Activated T-helper 17 cell treated with anti-CD3 and anti-CD28 coated beads, Interleukin-2, amount 50 U/mL, for 72 hours (primary cell): ENCODE measurements around the gene CCIN. TPM values are rescaled to one million over a fixed set of nuclear protein-coding genes. Genes with fewer than 3 reads are reported as not detected.
"Not testable (repeated sequence)": the region's sequence is repeated elsewhere in the genome, so short reads cannot be mapped to it uniquely, and the experiment has no call there.

Source experiments
- ATAC-seq: fragments of 150-1000 bp; cut with Tn5 transposase; replicated peaks from 2 replicates; pipeline ENCODE4 v1.10.0; 2021; ENCODE audit warnings: mild to moderate bottlenecking, moderate library complexity
- H3K27ac Mint-ChIP-seq: one replicate; pipeline ENCODE4 v1.8.0; 2022; ENCODE audit warnings: mixed read lengths
- H3K27me3 Mint-ChIP-seq: one replicate; pipeline ENCODE4 v1.8.0; 2022; ENCODE audit warnings: mixed read lengths
- H3K36me3 Mint-ChIP-seq: one replicate; pipeline ENCODE4 v1.8.0; 2022; ENCODE audit warnings: low read depth, mild to moderate bottlenecking, mixed read lengths
- H3K4me1 Mint-ChIP-seq: one replicate; pipeline ENCODE4 v1.8.0; 2022; ENCODE audit warnings: mixed read lengths
- H3K4me3 Mint-ChIP-seq: one replicate; pipeline ENCODE4 v1.8.0; 2022; ENCODE audit warnings: mild to moderate bottlenecking, mixed read lengths
- H3K9me3 Mint-ChIP-seq: one replicate; pipeline ENCODE4 v1.8.0; 2022; ENCODE audit warnings: mixed read lengths
- total RNA-seq, 2 donors: library from RNA; stranded (reverse); gene quantifications; one replicate each; pipeline ENCODE4 v1.2.3, GENCODE V29; 2022

CCIN gene
- not detected for total RNA-seq

DNA sequence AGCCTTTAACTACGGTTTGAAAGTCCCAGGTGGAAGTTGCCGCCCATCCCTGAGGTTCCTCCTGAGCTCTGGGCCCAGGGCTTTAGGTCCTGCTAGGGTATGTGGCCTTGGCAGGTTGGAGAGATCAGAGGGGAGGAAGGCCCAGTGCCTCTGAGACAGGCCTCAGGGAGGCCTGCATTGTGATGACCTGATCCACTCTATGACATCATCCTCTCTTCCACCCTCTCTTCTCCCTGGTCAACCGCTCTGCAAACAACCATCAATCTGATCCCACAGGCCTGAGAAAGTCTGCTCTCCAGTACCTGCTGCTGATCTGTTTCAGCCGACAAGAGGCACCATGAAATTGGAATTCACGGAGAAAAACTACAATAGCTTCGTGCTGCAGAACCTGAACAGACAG is at the start of gene CCIN:
Gene CCIN (plus strand): TSS at position 223 of the 400 bp plus-strand sequence. CDS start 115 bp downstream, at position 338.
- H3K4me1 Mint-ChIP-seq = no peaks in the 10 kb centered on the region
- no peak within 1 kb of the TSS for H3K27ac Mint-ChIP-seq
- H3K27me3 Mint-ChIP-seq = no peaks in the 10 kb centered on the region
- no peaks in the 10 kb centered on the region for H3K36me3 Mint-ChIP-seq
- no peak within 1 kb of the TSS for H3K4me3 Mint-ChIP-seq
- no peaks in the 10 kb centered on the region for H3K9me3 Mint-ChIP-seq
- no peak for ATAC-seq

DNA sequence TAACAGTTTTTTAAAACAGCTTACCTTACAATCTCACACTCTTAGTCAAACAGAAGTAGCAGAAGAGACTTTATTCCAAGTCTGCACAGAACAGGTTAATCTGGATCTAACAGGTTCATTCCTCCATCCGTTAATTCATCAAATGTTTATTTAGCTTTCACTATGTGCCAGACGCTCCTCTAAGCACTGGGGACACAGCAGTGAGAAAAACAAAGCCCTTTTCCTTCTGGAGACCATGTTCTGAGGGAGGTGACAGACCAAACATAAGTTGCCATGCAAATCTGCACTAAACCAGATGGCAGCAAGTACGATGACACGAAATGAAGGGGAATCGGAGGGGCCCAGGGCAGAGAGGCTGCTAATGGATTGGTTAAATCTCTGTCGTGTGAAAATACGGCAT is 49.7 kb upstream of the CCIN start:
- Mint-ChIP-seq H3K36me3 (no peaks in the 10 kb centered on the region), H3K27me3 (no peaks in the 10 kb centered on the region), H3K9me3 (no peaks in the 10 kb centered on the region), H3K4me1 (no peaks in the 10 kb centered on the region), H3K27ac (no peak overlapping the region), H3K4me3 (no peak overlapping the region)
- ATAC-seq = no peak

DNA sequence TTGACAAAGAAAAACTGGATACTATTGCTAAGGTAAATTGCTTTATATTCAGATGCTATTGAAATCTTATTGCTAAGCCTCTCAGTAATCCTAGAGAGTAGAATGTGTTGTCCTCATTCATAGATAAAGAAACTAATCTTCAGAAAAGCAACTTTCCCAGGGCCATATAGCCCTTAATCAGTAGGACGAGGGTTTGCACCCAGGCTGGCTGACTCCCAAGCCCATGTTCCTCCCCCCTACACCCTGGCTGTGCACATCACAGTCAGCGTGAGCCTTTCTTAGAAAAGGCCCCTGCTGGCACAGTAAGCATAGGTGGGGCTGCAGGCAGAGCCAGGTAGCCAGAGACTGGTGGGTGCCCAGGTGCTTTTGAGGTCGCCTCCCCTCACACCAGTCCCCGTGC is 48.5 kb upstream of the CCIN start:
- H3K27me3 Mint-ChIP-seq = no peaks in the 10 kb centered on the region
- H3K36me3 Mint-ChIP-seq = no peaks in the 10 kb centered on the region
- peak overlapping the region; percentile 52 for H3K27ac Mint-ChIP-seq
- peaks cover 5% of the 10 kb centered on the region for H3K4me1 Mint-ChIP-seq
- no peak for ATAC-seq
- no peak overlapping the region for H3K4me3 Mint-ChIP-seq
- H3K9me3 Mint-ChIP-seq = no peaks in the 10 kb centered on the region

DNA sequence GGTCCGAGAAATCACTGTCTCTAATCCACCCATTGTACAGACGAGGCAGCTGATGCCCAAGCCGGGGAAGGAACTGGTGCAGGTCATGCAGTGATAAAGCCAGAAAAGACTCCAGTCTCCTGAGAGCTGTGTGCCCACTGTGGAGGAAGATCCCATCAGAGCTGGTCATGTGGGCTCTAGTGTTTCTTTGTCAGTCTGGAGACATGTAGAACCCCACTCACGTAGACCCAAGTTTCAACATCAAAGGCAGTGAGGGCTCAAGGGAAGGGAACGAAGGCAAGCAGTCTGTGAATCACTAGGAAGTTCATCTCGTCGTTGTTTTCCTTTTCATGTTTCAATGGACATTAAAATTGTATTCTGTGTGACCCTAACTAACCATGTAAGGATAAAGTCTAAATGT is 47.2 kb upstream of the CCIN start:
- Mint-ChIP-seq H3K36me3 (no peaks in the 10 kb centered on the region), H3K9me3 (no peaks in the 10 kb centered on the region), H3K27ac (peak overlapping the region; percentile 15), H3K27me3 (no peaks in the 10 kb centered on the region), H3K4me3 (no peak overlapping the region), H3K4me1 (peaks cover 5% of the 10 kb centered on the region)
- ATAC-seq = no peak

DNA sequence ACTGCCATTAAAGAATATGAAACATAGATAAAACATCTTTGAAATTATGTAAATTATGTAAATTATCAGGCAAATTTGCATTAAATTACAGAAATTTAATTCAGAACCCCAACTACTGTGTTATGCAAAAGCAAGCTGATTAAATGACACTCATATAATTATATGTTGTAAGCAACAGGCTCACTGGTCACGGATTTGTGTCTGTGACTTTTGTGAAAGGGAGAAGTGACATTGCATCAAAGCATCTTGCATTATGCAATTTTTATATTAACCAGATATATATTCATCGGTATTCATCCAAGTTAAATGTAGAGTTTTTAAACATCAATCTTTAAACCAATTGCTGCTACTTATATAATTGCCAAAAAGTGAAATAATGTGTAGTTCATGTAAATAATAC is 45.7 kb upstream of the CCIN start:
- no peak overlapping the region for H3K4me3 Mint-ChIP-seq
- H3K27me3 Mint-ChIP-seq = no peaks in the 10 kb centered on the region
- no peak for ATAC-seq
- no peaks in the 10 kb centered on the region for H3K9me3 Mint-ChIP-seq
- H3K4me1 Mint-ChIP-seq = peaks cover 14% of the 10 kb centered on the region
- H3K36me3 Mint-ChIP-seq = no peaks in the 10 kb centered on the region
- no peak overlapping the region for H3K27ac Mint-ChIP-seq

DNA sequence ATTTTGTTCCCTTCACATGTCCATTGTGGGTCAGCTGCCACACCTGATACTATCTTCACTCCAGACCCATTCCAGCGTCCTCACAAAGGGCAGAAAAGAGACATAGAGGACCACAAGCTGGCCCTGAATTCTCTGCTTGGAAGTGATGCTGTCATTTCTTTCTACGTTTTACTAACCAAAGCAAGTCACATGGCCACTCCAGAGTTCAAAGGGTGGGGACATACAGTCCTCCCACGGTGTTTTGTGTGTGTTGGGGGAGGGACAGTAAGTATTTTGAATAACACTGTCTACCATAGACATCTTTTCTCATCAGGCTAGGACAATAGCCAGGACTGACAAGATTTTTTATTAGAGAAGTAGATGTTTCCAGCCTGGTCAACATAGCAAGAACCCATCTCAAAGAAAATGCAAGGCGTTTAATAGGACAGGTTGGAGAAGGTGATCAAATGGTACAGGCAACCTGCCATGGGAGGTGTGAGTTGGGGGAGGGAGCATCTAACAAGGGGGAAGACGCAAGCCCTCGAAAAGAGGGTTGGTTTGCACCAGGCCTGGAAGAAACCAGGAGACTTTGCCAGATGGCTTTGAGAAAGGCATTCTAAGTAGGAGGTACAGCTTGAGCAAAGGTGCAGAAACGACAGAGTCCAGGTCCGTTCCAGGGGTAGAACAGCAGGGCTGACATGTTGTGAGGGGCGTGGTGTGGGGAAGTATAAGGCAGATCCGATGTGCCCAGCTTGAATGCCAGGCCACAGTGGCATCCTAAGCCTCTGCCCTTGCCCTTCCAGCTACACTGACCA is 43.9 kb upstream of the CCIN start:
- ATAC-seq = peak; percentile 19
- no peaks in the 10 kb centered on the region for H3K36me3 Mint-ChIP-seq
- no peak overlapping the region for H3K4me3 Mint-ChIP-seq
- H3K27me3 Mint-ChIP-seq = no peaks in the 10 kb centered on the region
- peak overlapping the region; percentile 31 for H3K27ac Mint-ChIP-seq
- peaks cover 14% of the 10 kb centered on the region for H3K4me1 Mint-ChIP-seq
- no peaks in the 10 kb centered on the region for H3K9me3 Mint-ChIP-seq

DNA sequence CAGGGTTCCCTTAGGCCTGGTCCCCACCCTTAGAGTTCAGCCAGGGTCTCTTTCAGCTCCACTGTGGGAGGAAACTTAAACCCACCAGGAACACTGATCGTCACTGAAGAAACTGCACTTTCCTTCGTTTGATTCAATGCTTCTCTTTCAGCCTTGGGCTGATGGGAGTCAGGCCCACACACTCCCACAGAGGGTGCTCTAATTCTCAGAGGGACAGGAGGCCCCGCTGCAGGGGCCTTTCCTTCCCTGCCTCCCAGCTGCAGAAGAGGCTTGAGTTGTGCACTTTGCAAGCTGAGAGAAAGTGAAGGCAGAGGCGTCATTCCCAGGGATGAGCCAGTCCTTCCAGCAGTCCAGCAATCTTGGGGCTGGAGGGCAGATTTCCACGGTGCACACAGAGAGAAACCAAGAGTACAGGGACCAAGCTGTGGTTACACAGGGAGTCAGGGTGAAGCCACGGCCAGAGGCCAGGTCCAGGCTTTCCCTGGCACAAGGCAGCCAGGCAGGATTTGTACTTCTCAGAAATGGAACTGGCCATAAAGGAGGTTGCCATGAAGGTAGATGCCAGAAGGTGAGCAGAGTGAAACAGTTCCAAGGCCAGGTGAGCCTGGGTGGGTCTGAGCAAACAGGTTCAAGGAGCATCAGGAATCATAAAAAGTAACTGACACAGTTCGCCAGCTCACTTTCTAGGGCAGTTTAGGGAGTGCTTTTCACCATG is 43.0 kb upstream of the CCIN start:
- H3K4me1 Mint-ChIP-seq = peaks cover 14% of the 10 kb centered on the region
- H3K27ac Mint-ChIP-seq = no peak overlapping the region
- ATAC-seq = no peak
- no peaks in the 10 kb centered on the region for H3K36me3 Mint-ChIP-seq
- no peaks in the 10 kb centered on the region for H3K9me3 Mint-ChIP-seq
- no peaks in the 10 kb centered on the region for H3K27me3 Mint-ChIP-seq
- no peak overlapping the region for H3K4me3 Mint-ChIP-seq

DNA sequence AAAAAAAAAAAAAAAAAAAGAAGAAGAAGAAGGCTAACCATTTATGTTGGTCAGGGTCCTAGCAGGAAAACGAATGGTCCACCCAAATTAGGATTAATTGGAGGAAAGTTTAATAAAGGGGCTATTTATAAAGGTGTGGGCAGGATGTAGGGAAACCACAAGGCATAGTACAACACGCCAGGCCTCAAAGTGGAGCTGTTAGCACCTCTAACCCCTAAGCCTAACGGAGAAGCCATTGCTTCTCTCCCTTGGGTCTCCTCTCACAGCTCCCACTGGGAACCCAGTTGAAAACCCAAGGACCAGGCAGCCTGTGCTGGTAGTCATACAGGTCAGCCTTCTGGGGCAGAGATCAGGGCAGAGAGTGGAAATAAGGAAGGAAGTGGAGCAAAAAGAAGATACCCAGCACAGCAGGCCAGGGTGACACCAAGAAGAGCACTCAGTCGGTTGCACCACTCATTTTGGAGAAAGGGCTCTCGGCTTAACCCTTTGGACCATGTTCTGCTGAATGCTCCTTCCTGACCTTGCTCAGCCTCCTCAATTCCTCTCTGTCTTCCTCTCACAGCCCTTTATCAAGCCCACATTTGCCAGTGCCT is 41.4 kb upstream of the CCIN start:
- no peaks in the 10 kb centered on the region for H3K36me3 Mint-ChIP-seq
- no peak overlapping the region for H3K4me3 Mint-ChIP-seq
- H3K27ac Mint-ChIP-seq = no peak overlapping the region
- no peaks in the 10 kb centered on the region for H3K27me3 Mint-ChIP-seq
- H3K4me1 Mint-ChIP-seq = peaks cover 14% of the 10 kb centered on the region
- ATAC-seq = no peak
- no peaks in the 10 kb centered on the region for H3K9me3 Mint-ChIP-seq

DNA sequence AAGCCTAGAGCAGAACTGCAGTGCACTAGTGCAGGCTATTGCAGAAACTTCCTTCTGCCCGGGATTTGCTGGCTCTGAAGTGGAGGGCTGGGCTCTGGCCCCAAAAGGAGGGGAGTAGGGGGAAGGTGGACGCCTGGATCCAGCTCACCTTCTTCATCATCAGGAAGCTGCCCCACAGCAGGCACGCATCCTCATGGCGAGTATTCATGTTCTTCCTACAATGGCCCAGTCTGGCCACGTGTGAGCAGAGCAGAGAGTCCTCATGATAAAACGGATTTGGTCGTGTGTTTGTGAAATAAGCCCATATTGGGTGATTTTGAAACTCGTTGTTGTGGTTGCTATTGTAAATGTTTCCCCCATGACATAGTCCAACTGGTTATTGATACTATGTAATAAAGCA is 40.8 kb upstream of the CCIN start:
- Mint-ChIP-seq H3K4me1 (peaks cover 14% of the 10 kb centered on the region), H3K9me3 (no peaks in the 10 kb centered on the region), H3K4me3 (no peak overlapping the region), H3K27me3 (no peaks in the 10 kb centered on the region), H3K36me3 (no peaks in the 10 kb centered on the region), H3K27ac (no peak overlapping the region)
- ATAC-seq = no peak

DNA sequence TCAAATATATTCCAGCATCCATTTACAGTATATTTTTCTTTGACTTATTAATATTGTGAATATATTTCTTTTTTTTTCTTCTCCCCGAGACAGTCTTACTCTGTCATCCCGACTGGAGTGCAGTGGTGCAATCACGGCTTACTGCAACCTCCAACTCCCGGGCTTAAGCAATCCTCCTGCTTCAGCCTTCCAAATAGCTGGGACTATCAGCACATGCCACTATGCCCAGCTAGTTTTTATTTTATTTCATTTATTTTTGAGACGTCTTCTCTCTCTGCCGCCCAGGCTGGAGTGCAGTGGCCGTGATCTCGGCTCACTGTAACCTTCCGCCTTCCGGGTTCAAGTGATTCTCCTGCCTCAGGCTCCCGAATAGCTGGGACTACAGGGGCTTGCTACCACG is 40.0 kb upstream of the CCIN start:
- H3K4me3 Mint-ChIP-seq = no peak overlapping the region

DNA sequence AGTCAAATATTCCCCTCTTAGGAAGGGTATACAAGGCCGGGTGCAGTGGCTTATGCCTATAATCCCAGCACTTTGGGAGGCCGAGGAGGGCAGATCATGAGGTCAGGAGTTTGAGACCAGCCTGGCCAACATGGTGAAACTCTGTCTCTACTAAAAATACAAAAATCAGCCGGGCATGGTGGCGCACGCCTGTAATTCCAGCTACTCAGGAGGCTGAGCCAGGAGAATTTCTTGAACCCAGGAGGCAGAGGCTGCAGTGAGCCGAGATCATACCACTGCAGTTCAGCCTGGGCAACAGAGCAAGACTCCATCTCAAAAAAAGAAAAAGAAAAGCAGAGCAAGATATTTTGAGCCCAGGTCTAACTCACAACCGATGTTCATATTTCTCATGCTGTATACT is 37.5 kb upstream of the CCIN start:
- H3K4me3 Mint-ChIP-seq, ATAC-seq, H3K36me3 Mint-ChIP-seq, H3K27me3 Mint-ChIP-seq, H3K4me1 Mint-ChIP-seq, H3K9me3 Mint-ChIP-seq, H3K27ac Mint-ChIP-seq: not testable (repeated sequence)

More for the DNA sequence above, 40.0 kb upstream of the CCIN start:
- Mint-ChIP-seq H3K36me3 (no peaks in the 10 kb centered on the region), H3K27ac (no peak overlapping the region), H3K27me3 (no peaks in the 10 kb centered on the region), H3K9me3 (no peaks in the 10 kb centered on the region), H3K4me1 (peaks cover 14% of the 10 kb centered on the region)
- ATAC-seq = no peak

DNA sequence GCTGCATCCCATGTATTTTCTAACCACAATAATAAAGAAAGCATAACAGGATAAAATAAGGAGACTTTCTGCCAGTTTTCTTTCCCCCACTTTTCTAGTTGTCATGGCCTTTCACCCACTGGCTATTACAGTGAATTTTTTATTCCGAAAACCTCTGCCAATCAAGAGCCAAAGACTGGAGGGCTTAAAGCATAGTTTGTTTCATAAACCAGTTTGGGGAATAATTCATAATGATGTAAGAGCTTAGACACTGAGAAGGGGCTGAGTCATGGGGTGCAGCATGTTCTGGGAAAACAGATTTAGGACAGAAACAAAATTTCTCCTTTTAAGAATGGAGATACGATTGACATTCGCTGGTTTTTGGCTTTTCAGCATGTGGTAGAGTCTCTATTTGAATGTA is 37.1 kb upstream of the CCIN start:
- Mint-ChIP-seq H3K4me1 (peaks cover 11% of the 10 kb centered on the region), H3K27me3 (no peaks in the 10 kb centered on the region), H3K9me3 (no peaks in the 10 kb centered on the region), H3K4me3 (no peak overlapping the region), H3K36me3 (no peaks in the 10 kb centered on the region), H3K27ac (no peak overlapping the region)
- ATAC-seq = no peak

DNA sequence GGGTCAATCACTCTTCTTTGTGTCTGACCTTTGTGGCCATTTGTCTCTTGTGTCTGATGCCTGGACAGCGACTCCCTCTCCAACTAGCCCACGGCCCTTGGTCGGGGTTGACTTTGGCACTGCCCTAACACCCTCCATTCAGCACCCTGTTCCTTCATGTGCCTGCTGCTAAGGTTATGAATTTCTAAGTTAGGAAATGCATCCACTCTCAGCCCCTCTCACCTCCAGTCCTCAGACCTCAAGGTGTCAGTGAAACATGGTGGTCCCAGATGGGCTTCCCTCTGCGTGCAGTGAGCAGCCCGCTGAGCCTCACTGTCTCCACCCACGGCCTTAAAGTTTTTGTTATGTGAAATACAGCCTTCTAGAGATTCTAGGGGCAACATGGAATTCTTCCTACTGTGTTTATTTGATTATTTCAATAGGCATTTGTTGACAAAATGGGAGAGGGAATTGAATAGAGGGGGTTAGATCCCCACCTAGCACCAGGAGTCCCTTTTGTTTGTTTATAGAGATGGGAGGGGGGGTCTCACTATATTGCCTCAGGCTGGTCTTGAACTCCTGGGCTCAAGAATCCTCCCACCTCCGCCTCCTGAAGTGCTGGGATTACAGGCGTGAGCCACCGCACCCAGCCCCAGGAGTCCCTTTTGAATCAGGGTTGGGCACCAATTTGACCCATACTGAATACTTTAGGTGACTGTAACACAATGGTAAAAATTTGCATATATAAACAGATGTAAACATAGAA is 34.3 kb upstream of the CCIN start:
- H3K9me3 Mint-ChIP-seq = no peaks in the 10 kb centered on the region
- no peak for ATAC-seq
- peak overlapping the region; percentile 74 for H3K4me3 Mint-ChIP-seq
- no peak overlapping the region for H3K27ac Mint-ChIP-seq
- peaks cover 22% of the 10 kb centered on the region for H3K4me1 Mint-ChIP-seq
- no peaks in the 10 kb centered on the region for H3K36me3 Mint-ChIP-seq
- no peaks in the 10 kb centered on the region for H3K27me3 Mint-ChIP-seq

DNA sequence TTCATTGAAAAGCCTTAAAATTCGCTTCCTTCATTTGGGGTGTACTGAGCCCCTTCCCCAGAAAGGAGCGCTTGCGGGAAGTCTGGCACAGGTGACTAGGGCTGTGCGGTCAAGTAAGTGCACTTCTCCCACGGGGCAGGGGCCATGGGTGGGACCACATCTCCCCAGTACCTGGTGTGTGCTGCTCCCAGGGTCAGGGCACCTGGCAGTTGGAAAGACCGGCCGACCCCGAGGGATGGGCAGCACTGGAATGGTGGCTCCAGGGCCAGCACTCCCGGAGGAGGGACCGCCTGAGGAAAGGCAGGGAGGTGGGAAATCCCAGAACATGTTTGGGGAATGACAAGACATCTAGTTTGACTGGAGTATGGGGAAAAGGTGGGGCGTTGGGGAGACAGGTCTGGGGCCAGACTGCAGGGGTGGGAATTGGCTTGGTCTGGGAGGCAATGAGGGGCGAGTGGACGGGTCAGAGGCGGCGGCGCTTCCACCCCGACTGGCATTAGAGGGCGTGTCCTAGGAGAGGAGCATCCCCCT is 33.4 kb upstream of the CCIN start:
- H3K36me3 Mint-ChIP-seq = no peaks in the 10 kb centered on the region
- H3K4me1 Mint-ChIP-seq = peaks cover 31% of the 10 kb centered on the region
- no peak for ATAC-seq
- H3K27ac Mint-ChIP-seq = peak overlapping the region; percentile 41
- H3K27me3 Mint-ChIP-seq = no peaks in the 10 kb centered on the region
- no peaks in the 10 kb centered on the region for H3K9me3 Mint-ChIP-seq
- peak overlapping the region; percentile 74 for H3K4me3 Mint-ChIP-seq
